Muscle layer of colon (tissue), 2 donors: ENCODE measurements around the gene PWP1.
"Not testable (repeated sequence)": the region's sequence is repeated elsewhere in the genome, so short reads cannot be mapped to it uniquely, and the experiment has no call there.

Experiments used
- H3K27ac ChIP-seq: one replicate; pipeline ENCODE4 v1.7.0; 2013; ENCODE audit warnings: low read depth, mild to moderate bottlenecking, low read length, moderate library complexity
- H3K27me3 ChIP-seq, 2 donors: one replicate each; pipeline ENCODE4 v1.7.0; 2013; ENCODE audit warnings: low read length in 2 of 2, mild to moderate bottlenecking in 2 of 2; ENCODE audit not compliant: insufficient read depth in 2 of 2, control insufficient read depth in 1 of 2
- H3K36me3 ChIP-seq: one replicate; pipeline ENCODE4 v1.7.0; 2013; ENCODE audit warnings: mild to moderate bottlenecking, low read length; ENCODE audit not compliant: insufficient read depth
- H3K4me1 ChIP-seq: one replicate; pipeline ENCODE4 v1.7.0; 2013; ENCODE audit warnings: mild to moderate bottlenecking, low read length; ENCODE audit not compliant: insufficient read depth
- H3K4me3 ChIP-seq, 2 donors: one replicate each; pipeline ENCODE4 v1.7.0; 2013; ENCODE audit warnings: low read length in 2 of 2, low read depth in 1 of 2, mild to moderate bottlenecking in 1 of 2, moderate library complexity in 1 of 2
- H3K9ac ChIP-seq: one replicate; pipeline ENCODE4 v1.7.0; 2013; ENCODE audit warnings: low read length
- H3K9me3 ChIP-seq: one replicate; pipeline ENCODE4 v1.7.0; 2013; ENCODE audit warnings: mild to moderate bottlenecking, low read length
- donor health status: abdominal sarcoma.
- donor health status: Adenocarcinoma of cecum.

Gene PWP1

DNA sequence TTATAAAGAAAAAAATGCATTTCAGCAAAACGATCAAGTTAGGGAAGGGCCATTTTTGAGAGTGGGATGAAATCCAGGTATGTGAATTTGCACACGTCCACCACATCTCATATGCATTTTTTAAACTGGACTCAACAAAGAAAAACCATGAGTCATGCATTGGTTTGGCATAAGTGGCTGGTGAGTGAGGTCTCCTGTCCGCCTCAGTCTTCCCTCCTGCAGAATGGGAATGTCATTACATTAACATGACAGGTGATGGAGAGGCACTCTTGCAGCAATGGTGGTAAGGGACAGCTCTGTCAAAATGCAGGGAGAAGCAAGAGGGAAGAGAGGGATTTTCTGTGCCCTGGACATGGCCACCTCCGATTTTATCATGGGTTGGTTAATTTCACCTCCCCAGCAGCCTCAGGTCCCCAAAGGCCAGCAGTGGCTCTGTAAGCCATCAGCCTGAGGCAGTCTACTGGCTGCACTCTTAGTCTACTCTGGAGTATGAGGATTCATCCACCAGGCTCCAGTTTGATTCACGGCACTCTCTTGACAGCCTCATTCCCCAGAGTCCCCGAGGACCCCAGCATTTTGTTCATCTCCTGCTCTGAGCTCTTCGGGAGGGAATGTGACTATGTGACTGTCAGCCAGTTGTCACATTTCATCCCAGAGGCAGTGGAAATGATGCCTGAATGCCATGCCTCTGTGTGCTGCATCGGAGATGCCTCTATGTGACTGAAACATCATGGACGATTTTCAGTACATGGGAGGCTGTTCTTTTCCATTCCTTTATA lies 17.1 kb upstream of the PWP1 start:
- Histone ChIP-seq H3K27ac (no peak overlapping the region), H3K9me3 (no peaks in the 10 kb centered on the region), H3K4me3 (no peak overlapping the region), H3K36me3 (no peaks in the 10 kb centered on the region), H3K4me1 (no peaks in the 10 kb centered on the region), H3K27me3 (peaks cover 0 to 6% of the 10 kb centered on the region in 2 donors), H3K9ac (no peak overlapping the region)

GRCh38 chr12:107669946-107670345 lies 15.7 kb upstream of the PWP1 start:
- H3K36me3 ChIP-seq = no peaks in the 10 kb centered on the region
- H3K27ac ChIP-seq = no peak overlapping the region
- H3K4me3 ChIP-seq = no peak overlapping the region
- no peaks in the 10 kb centered on the region for H3K9me3 ChIP-seq
- no peak overlapping the region for H3K9ac ChIP-seq
- H3K27me3 ChIP-seq = peaks cover 0 to 6% of the 10 kb centered on the region in 2 donors
- H3K4me1 ChIP-seq = no peaks in the 10 kb centered on the region

- Histone ChIP-seq H3K9me3 (no peaks in the 10 kb centered on the region), H3K36me3 (no peaks in the 10 kb centered on the region), H3K27me3 (peaks cover 0 to 6% of the 10 kb centered on the region in 2 donors), H3K4me1 (no peaks in the 10 kb centered on the region), H3K27ac (no peak overlapping the region), H3K9ac (no peak overlapping the region), H3K4me3 (no peak overlapping the region)
Measured at GRCh38 chr12:107670999-107671643, 14.5 kb upstream of the PWP1 start.

GRCh38 chr12:107677671-107678070 lies 7.9 kb upstream of the PWP1 start:
- H3K27me3 ChIP-seq = no peaks in the 10 kb centered on the region
- no peak overlapping the region for H3K27ac ChIP-seq
- no peak overlapping the region for H3K4me3 ChIP-seq
- H3K9ac ChIP-seq = no peak overlapping the region
- H3K36me3 ChIP-seq = no peaks in the 10 kb centered on the region
- H3K9me3 ChIP-seq = no peaks in the 10 kb centered on the region
- H3K4me1 ChIP-seq = no peaks in the 10 kb centered on the region

DNA sequence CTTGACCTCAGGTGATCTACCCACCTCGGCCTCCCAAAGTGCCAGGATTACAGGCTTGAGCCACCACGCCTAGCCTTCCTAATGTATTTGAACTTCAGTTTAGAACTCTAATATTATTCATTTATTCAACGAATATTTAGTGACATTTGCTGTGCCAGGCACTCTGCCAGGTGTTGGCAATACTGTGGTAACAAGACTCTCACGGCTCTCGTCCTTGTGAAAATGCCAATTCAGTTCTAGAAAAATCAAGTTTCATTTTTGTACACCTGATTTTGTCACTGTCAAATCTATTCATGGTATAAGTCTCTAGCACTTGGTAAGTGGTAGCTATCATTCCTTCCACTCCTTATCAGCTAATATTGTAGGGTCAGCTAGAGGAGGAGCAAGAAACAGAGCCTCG lies 6.3 kb upstream of the PWP1 start:
- no peak overlapping the region for H3K27ac ChIP-seq
- H3K9me3 ChIP-seq = no peaks in the 10 kb centered on the region
- H3K4me1 ChIP-seq = no peaks in the 10 kb centered on the region
- no peaks in the 10 kb centered on the region for H3K36me3 ChIP-seq
- H3K9ac ChIP-seq = no peak overlapping the region
- H3K4me3 ChIP-seq = no peak overlapping the region
- no peaks in the 10 kb centered on the region for H3K27me3 ChIP-seq

GRCh38 chr12:107681455-107681835 lies 4.2 kb upstream of the PWP1 start:
- H3K27me3 ChIP-seq = no peaks in the 10 kb centered on the region
- H3K4me1 ChIP-seq = peaks cover 11% of the 10 kb centered on the region
- H3K9ac ChIP-seq = no peak overlapping the region
- no peaks in the 10 kb centered on the region for H3K36me3 ChIP-seq
- H3K9me3 ChIP-seq = no peaks in the 10 kb centered on the region
- no peak overlapping the region for H3K27ac ChIP-seq
- no peak overlapping the region for H3K4me3 ChIP-seq

DNA sequence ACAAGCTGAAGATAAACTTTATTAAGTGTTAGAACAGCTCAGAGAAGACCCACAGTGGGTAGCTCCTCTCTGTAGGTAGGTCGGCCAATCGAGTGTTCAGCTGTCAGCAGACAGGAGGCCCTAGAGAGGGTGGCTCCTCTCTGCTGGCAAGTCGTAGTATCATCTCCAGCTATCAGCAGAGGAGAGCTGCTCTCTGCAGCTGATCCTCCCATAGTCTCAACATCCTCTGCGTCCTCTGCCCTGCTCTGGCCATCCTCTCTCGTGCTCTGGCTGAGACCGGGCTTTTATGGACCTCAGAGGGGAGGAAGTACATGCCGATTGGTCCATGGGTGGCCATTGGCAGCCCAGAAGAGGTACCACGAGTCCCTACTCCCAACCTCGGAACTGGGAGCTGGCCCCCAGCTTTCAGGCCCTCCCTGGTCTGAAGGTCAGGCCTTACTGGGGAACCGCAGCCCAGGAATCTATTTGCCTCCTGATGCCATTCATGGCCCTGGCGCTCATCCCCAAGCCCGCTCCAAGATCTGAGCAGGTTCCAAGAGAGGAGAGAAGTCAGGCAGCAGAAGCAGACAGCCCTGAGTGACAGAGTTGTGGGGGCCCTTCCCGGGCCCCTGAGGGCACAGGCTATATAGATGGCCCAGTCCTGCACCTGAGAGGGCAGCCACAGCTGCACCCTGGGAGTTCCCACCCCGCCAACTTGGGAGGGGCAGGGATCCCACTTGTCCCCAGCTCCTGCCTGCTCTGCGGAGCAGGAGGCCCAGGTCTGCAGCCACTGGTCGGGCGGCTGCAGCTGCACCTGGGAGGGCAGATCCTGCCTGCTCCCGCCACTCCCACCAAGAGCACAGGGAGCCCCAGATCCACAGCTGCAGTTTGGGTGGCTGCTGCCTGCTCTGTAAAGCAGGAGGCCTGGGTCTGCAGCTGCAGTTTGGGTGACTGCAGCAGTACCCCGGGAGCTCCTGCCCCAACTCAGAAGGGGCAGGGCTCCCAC lies 3.5 kb upstream of the PWP1 start:
- Histone ChIP-seq H3K4me3 (no peak overlapping the region), H3K4me1 (peaks cover 17% of the 10 kb centered on the region), H3K9ac (no peak overlapping the region), H3K36me3 (no peaks in the 10 kb centered on the region), H3K27ac (no peak overlapping the region), H3K27me3 (no peaks in the 10 kb centered on the region), H3K9me3 (no peaks in the 10 kb centered on the region)

DNA sequence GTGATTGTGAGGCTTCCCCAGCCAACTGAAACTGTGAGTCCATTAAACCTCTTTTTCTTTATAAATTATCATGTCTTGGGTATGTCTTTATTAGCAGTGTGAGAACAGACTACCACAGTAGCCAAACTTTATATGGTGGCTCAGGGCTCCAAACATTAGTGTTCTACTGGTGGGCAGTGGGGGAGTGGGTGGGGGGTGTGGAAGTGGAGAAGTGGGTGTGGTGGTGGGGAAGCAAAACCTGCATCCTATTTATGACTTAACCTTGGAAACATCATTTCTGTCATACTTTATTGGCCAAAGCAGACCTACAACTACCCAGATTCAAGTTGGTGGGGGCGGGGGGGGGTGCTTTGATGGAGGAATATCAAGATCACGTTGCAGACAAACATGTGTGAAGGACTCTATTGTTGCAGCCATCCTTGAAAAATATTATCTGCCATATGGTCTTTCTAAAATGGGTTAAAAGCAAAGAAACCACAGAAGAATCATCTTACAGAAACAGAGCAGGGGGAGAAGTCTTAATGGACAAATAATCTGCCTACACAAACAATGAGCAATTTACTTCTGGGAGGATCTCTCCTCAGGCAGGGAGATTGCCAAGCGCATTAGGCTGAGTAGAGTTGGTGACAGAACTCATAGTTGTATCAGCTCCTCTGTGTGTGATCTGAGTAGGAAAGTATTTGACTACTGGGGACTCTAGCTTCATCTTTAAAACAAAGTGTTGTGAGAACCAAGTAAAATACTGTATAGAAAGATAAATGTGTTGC lies 1.4 kb upstream of the PWP1 start:
- Histone ChIP-seq H3K27me3 (no peaks in the 10 kb centered on the region), H3K4me1 (peaks cover 20% of the 10 kb centered on the region), H3K27ac (no peak overlapping the region), H3K9me3 (no peaks in the 10 kb centered on the region), H3K4me3 (peak overlapping the region in 1 of 2 donors; percentile 88), H3K36me3 (peaks cover 10% of the 10 kb centered on the region), H3K9ac (no peak overlapping the region)

GRCh38 chr12:107684990-107685359 lies 624 bp upstream of the PWP1 start:
- H3K4me3 ChIP-seq = peak overlapping the region; percentile 83 to 88
- no peaks in the 10 kb centered on the region for H3K27me3 ChIP-seq
- peak overlapping the region; percentile 62 for H3K27ac ChIP-seq
- peaks cover 20% of the 10 kb centered on the region for H3K4me1 ChIP-seq
- peak overlapping the region; percentile 94 for H3K9ac ChIP-seq
- H3K36me3 ChIP-seq = peaks cover 18% of the 10 kb centered on the region
- no peaks in the 10 kb centered on the region for H3K9me3 ChIP-seq

DNA sequence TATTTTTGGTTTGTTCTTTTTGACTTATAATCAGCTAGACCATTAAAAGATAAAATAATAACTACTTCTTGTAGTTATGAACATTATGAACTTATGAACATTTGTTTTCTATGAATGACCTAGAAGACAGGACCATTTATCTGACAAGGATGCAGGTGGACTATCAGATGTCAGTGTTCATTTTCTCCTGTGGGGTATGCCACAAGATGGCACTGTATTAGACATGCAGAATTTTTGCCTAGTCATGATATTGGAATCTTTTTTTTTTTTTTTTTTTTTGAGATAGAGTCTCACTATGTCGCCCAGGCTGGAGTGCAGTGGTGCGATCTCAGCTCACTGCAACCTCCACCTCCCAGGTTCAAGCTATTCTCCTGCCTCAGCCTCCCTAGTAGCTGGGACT lies 10.2 kb downstream of the PWP1 start:
- not testable (repeated sequence) for H3K9ac ChIP-seq, H3K9me3 ChIP-seq, H3K4me1 ChIP-seq, H3K27ac ChIP-seq, H3K27me3 ChIP-seq, H3K4me3 ChIP-seq
- peaks cover 83% of the 10 kb centered on the region for H3K36me3 ChIP-seq

DNA sequence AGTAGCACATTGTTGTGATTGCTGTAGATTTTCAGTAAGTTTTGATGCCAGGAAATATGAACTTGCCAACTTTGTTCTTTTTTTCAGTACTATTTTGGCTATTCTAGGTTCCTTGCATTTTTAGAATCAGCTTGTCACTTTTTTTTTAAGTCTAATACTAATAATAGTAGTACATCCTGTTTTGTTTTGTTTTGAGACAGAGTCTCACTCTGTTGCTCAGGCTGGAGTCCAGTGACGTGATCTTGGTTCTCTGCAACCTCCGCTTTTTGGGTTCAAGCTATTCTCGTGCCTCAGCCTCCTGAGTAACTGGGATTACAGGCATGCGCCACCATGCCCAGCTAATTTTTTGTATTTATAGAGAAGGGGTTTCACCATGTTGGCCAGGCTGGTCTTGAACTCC lies 16.5 kb downstream of the PWP1 start:
- peaks cover 68% of the 10 kb centered on the region for H3K36me3 ChIP-seq

More for the DNA sequence above, 16.5 kb downstream of the PWP1 start:
- Histone ChIP-seq H3K4me1 (no peaks in the 10 kb centered on the region), H3K9me3 (no peaks in the 10 kb centered on the region), H3K9ac (no peak overlapping the region), H3K27ac (no peak overlapping the region), H3K27me3 (no peaks in the 10 kb centered on the region), H3K4me3 (no peak overlapping the region)
